OCI-LY3 (cell line): ENCODE measurements around the gene APBA3.

Source experiments
- H2AFZ ChIP-seq: fragments of 200-600, 300-600 bp; shearing (Covaris generic); 2 replicates; pipeline ENCODE4 v1.6.0; 2014; ENCODE audit warnings: antibody characterized with exemption, low read depth, low read length
- H3K27ac ChIP-seq: fragments of 200-600, 300-600 bp; sonication (generic); 2 replicates; pipeline ENCODE4 v1.5.1; 2014; ENCODE audit warnings: mild to moderate bottlenecking, low read length, moderate library complexity, mixed read lengths
- H3K27me3 ChIP-seq: fragments of 200-600, 300-600 bp; sonication (generic); 2 replicates; pipeline ENCODE4 v1.6.1; 2014; ENCODE audit warnings: low read depth, low read length, mixed read lengths
- H3K36me3 ChIP-seq: fragments of 200-600, 300-600 bp; sonication (generic); replicated peaks from 2 replicates; pipeline ENCODE3; 2014; ENCODE audit warnings: low read depth, low read length, mixed read lengths
- H3K4me1 ChIP-seq: fragments of 300-600, 200-600 bp; sonication (generic); 2 replicates; pipeline ENCODE4 v1.6.1; 2014; ENCODE audit warnings: low read length, mixed read lengths
- H3K4me2 ChIP-seq: fragments of 200-600, 300-600 bp; sonication (generic); 2 replicates; pipeline ENCODE4 v1.6.1; 2014; ENCODE audit warnings: low read length, mixed read lengths
- H3K4me3 ChIP-seq: fragments of 300-600, 200-600 bp; sonication (generic); 2 replicates; pipeline ENCODE4 v1.5.1; 2014; ENCODE audit warnings: antibody characterized with exemption, mild to moderate bottlenecking, low read length, moderate library complexity
- H3K79me2 ChIP-seq: fragments of 300-600, 200-600 bp; shearing (Covaris generic); 2 replicates; pipeline ENCODE4 v1.6.1; 2014; ENCODE audit warnings: mild to moderate bottlenecking, low read length, mixed read lengths
- H3K9ac ChIP-seq: fragments of 300-600, 200-600 bp; shearing (Covaris generic); 2 replicates; pipeline ENCODE4 v1.6.0; 2014; ENCODE audit warnings: mild to moderate bottlenecking, low read length, moderate library complexity
- H3K9me3 ChIP-seq: fragments of 200-600, 300-600 bp; shearing (Covaris generic); 2 replicates; pipeline ENCODE4 v1.6.1; 2014; ENCODE audit warnings: low read length, mixed read lengths; ENCODE audit not compliant: insufficient read depth
- H4K20me1 ChIP-seq: fragments of 200-600, 300-600 bp; sonication (generic); 2 replicates; pipeline ENCODE4 v1.6.1; 2016; ENCODE audit warnings: low read length, mixed read lengths; ENCODE audit not compliant: insufficient read depth
- CTCF ChIP-seq: fragments of 200-600, 300-600 bp; sonication (generic); IDR thresholded peaks from 2 replicates; pipeline ENCODE4 v1.5.1; 2014; ENCODE audit warnings: antibody characterized with exemption, low read length, low read depth
- EZH2phosphoT487 ChIP-seq: fragments of 200-600 bp; shearing (Covaris generic); IDR thresholded peaks from 2 replicates; pipeline ENCODE4 v1.6.1; 2018; ENCODE audit warnings: antibody characterized with exemption, mixed run types, low read depth

Gene APBA3

GRCh38 chr19:3740431-3740830 is 21.1 kb downstream of the APBA3 start:
- H3K27ac ChIP-seq: no peak overlapping the region
- H3K27me3 ChIP-seq: no peaks in the 10 kb centered on the region
- H2AFZ ChIP-seq: no peak overlapping the region
- H3K9ac ChIP-seq: no peak overlapping the region
- H3K36me3 ChIP-seq: no peaks in the 10 kb centered on the region
- no peaks in the 10 kb centered on the region for H3K9me3 ChIP-seq
- H3K4me1 ChIP-seq: no peaks in the 10 kb centered on the region
- no peaks in the 10 kb centered on the region for H4K20me1 ChIP-seq
- H3K4me2 ChIP-seq: no peak overlapping the region
- TF ChIP-seq EZH2phosphoT487: no peak
- no peak for TF ChIP-seq CTCF
- H3K79me2 ChIP-seq: no peaks in the 10 kb centered on the region
- no peak overlapping the region for H3K4me3 ChIP-seq

- Histone ChIP-seq H3K27me3 (no peaks in the 10 kb centered on the region), H2AFZ (no peak overlapping the region), H3K27ac (no peak overlapping the region), H3K9ac (no peak overlapping the region), H3K4me2 (no peak overlapping the region), H3K4me3 (no peak overlapping the region), H3K79me2 (no peaks in the 10 kb centered on the region), H3K4me1 (no peaks in the 10 kb centered on the region), H3K36me3 (no peaks in the 10 kb centered on the region), H3K9me3 (no peaks in the 10 kb centered on the region), H4K20me1 (no peaks in the 10 kb centered on the region)
- no peak for TF ChIP-seq CTCF
- no peak for TF ChIP-seq EZH2phosphoT487
Observed at GRCh38 chr19:3738477-3739220, 22.8 kb downstream of the APBA3 start.

- Histone ChIP-seq H3K9ac (no peak overlapping the region), H3K27me3 (no peaks in the 10 kb centered on the region), H3K36me3 (no peaks in the 10 kb centered on the region), H2AFZ (no peak overlapping the region), H3K27ac (no peak overlapping the region), H3K4me3 (no peak overlapping the region), H4K20me1 (no peaks in the 10 kb centered on the region), H3K9me3 (no peaks in the 10 kb centered on the region), H3K4me1 (no peaks in the 10 kb centered on the region), H3K79me2 (no peaks in the 10 kb centered on the region), H3K4me2 (no peak overlapping the region)
- no peak for TF ChIP-seq EZH2phosphoT487
Observed at GRCh38 chr19:3737487-3738205, 23.8 kb downstream of the APBA3 start.

GRCh38 chr19:3736106-3736724 is 25.3 kb downstream of the APBA3 start:
- H3K4me3 ChIP-seq: no peak overlapping the region
- no peak overlapping the region for H3K9ac ChIP-seq
- no peaks in the 10 kb centered on the region for H3K9me3 ChIP-seq
- no peak overlapping the region for H2AFZ ChIP-seq
- no peaks in the 10 kb centered on the region for H3K79me2 ChIP-seq
- no peak overlapping the region for H3K27ac ChIP-seq
- H3K36me3 ChIP-seq: no peaks in the 10 kb centered on the region
- no peaks in the 10 kb centered on the region for H3K4me1 ChIP-seq
- H3K27me3 ChIP-seq: no peaks in the 10 kb centered on the region
- TF ChIP-seq CTCF (no peak), EZH2phosphoT487 (no peak)
- no peak overlapping the region for H3K4me2 ChIP-seq
- no peaks in the 10 kb centered on the region for H4K20me1 ChIP-seq
